GM19372 (cell line): ENCODE data around the gene DGCR6.
"Not testable (repeated sequence)": the region's sequence is repeated elsewhere in the genome, so short reads cannot be mapped to it uniquely, and the experiment has no call there.

ENCODE experiments used
- ATAC-seq: cut with Tn5 transposase; IDR thresholded peaks from one replicate; pipeline ENCODE4 v1.9.1; 2021; ENCODE audit warnings: mild to moderate bottlenecking, low read depth, moderate library complexity; ENCODE audit not compliant: unreplicated experiment

The DGCR6 gene

DNA sequence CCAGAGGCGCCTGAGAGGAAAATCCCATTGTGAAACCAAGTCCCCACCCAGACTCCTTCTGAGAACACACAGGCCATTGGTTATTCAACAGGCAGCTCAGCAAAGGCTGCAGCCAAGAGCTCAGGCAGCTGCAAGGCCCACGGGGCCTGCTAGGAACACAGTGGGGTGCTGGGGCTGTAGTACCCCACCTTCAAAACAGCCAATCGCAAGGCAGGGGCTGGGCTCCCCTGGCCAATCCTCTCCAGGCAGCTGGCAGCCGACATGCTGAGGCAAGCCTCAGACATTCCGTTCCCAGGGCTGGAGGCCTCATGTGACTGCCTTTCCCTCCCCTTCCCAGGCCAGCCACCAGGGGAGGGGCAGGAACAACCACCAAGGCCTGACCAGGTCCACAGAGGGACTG lies 23.3 kb downstream of the DGCR6 start:
- ATAC-seq, result no peak

DNA sequence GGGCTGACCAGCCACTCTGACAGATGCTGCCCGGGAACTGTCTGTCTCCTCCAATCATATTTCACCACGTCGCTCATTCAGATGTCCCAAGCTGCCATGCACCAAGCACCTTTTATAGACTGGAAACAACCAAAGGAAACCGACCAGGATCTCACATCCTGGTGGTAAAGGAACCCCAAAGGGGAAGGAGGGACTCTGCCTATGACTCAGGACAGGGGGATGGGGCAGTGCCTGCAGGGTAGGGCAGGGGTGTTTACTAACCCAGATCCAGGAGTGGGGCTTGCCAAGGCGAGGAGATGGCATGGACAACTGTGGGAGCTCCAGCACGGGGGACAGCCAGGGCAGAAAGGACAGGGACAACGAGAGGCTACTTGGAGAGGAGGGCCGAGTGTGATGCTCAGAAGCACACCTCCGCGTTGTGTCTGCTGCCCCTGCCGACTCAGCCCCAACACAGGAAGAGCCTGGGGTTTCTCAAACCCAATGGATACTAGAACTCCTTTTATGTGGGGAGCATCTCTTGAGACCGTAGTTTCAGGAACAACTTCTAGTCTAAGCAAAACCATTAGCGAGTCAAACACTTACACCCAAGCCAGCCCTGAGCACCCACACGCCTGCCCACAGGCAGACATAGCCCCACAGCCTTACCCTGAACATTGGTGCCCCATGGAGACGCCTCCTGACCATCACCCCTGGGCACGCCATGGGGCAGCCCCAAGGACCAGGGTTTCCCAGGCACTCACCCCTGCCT lies 26.0 kb downstream of the DGCR6 start:
- ATAC-seq, result no peak

DNA sequence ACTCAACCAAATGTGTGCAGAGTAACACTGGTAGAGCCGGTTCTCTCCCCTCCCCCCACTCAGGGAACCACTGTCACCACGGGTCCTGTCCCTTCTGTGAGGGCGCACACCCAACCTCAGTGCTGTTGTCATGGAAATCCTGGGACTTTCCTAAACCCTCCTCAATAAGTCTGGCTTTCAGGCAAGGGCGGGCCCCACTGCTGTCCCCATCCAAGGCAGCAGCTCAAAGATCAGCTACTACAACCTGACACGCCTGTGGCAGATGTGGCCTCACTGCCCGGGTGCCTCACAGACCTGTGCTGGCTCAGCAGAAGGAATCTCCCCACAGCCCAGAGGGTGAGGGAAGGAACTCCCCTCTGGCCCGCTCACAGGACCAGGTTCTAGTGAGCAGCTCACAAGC lies 27.8 kb downstream of the DGCR6 start:
- no peak for ATAC-seq

DNA sequence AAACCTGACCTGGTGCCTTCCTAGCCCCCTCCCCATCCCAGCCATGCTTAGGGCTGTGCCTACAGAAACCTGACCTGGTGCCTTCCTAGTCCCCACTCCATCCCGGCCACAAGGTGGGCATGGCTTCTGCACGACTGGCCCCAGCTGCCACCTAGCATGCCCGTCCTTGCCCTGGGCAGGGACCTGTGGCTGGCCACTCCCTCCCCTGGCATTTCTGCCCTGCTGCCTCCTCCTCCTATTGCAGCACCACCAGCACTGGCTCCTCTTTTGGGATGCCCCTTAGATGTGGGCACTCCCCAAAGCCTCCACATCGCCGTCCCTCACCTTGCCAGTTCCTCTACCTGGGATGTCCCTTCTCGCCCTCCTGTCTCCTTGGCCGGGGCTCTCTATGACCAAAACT lies 28.6 kb downstream of the DGCR6 start:
- ATAC-seq, result not testable (repeated sequence)

DNA sequence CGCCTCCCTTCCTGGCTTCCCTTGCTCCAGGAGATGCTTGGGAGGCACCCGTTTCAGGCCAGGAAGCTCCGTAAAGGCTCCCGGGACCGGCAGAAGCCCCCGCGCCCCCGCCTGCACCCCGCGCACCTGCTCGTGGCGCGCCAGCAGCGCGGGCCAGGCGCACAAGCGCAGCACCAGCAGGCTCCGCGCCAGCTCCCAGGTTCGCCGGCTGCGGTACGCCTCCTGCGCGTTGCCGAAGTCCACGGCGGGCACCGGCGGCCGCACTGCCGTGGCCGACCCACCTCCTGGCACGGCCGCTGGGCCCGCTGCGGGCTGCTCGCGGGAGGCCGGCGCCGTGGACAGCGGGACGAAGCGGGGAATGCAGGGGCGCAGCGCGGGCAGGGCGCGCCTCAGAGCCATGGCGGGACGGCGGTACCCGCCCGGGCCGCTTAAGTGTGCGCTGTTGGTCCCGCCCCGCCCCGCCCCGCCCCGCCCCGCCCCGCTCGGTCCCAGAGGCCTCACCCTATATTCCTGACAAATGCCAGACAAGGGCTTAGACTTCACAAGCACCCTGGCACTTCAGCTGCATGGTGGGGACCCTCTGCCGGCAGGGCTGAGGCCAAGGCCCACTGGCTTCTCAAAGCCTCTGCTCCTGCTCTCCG lies 29.9 kb downstream of the DGCR6 start, which contains the start of gene PRODH:
Gene PRODH, minus strand, starts transcription at position 405 of the 641 bp plus-strand sequence. Its CDS starts 6 bp downstream, at position 399.
- no peak for ATAC-seq

DNA sequence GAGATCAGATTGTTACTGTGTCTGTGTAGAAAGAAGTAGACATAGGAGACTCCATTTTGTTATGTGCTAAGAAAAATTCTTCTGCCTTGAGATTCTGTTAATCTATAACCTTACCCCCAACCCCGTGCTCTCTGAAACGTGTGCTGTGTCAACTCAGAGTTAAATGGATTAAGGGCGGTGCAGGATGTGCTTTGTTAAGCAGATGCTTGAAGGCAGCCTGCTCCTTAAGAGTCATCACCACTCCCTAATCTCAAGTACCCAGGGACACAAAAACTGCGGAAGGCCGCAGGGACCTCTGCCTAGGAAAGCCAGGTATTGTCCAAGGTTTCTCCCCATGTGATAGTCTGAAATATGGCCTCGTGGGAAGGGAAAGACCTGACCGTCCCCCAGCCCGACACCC lies 32.6 kb downstream of the DGCR6 start:
- ATAC-seq, result not testable (repeated sequence)

DNA sequence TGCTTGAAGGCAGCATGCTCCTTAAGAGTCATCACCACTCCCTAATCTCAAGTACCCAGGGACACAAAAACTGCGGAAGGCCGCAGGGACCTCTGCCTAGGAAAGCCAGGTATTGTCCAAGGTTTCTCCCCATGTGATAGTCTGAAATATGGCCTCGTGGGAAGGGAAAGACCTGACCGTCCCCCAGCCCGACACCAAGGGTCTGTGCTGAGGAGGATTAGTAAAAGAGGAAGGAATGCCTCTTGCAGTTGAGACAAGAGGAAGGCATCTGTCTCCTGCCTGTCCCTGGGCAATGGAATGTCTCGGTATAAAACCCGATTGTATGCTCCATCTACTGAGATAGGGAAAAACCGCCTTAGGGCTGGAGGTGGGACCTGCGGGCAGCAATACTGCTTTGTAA lies 41.0 kb downstream of the DGCR6 start:
- ATAC-seq, result not testable (repeated sequence)

DNA sequence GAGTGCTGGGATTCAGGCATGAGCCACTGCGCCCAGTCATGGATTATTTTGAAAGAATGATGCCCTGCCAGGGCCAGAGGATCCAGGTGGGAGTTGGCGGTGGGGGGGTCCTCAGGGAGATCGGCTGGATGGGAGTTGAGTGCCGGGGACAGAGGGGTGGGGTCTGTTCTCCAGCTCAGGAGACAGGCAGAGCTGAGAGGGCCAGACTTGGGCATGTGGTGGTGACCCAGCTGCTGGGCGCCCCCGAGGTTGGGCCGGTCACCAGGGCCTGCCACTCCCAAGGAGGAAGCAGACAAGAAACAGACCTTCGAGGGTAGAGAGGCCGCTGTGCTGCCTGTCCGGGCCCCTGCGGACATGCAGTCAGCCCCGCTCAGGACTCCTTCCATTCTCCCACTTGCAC lies 41.8 kb downstream of the DGCR6 start:
- ATAC-seq, result no peak

DNA sequence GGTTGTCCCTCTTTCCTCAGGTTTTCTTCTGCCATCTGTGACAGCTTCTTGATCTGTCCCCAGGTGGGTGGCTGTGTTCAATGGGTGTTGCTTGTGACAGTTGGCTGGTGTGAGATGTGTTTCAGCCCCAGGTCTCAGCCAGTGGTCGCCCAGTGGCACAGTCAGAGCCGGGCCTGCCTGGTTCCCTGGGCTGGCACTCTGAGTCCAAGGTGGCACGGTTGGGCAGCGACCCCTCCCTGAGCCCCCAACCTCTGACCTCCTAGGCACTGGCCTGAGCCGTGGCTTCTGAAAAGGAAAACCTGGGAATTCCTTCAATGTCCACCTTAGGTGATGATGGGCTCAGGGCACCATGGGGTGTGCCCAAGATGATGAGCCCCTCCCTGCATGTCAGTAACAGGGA lies 44.0 kb downstream of the DGCR6 start:
- ATAC-seq, result no peak

DNA sequence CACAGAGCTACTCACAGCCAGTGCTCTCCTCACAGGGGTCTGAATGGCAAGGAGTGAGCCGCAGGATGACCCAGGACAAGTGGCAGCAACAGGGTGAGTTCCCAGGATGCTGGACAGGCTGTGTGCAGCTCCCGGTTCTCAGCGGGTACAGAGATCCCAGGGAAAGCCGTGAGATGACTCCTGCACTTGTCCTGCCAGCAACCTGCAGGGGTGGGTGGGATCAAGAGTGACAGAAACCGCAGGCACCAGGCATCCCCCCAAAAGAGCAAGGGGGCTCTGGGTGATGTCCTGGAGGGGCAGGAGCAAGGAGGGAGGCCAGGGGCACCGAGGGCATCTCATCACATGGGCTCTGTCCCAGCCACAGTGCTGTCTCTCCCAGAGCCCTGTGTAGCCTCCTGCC lies 45.9 kb downstream of the DGCR6 start:
- no peak for ATAC-seq

DNA sequence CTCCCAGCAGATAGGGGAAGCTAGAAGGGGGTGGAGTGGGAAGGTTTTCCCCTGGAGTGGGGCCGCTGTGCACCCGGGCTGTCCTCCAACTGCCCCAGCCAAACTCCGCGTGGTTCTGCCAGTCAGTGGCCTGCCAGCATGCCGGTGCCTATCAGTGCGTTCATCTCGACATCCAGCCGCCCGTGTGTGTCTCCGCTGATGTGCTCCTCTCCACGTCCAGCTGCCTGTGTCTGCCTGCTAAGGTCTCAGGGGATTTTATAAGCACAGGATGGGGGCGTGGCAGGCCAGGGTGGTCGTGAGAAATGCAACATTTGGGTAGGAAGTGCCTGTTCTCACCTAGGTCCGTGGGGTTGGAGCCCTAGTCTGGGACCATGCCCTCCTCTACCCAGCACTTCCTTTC lies 47.0 kb downstream of the DGCR6 start:
- ATAC-seq, result not testable (repeated sequence)

DNA sequence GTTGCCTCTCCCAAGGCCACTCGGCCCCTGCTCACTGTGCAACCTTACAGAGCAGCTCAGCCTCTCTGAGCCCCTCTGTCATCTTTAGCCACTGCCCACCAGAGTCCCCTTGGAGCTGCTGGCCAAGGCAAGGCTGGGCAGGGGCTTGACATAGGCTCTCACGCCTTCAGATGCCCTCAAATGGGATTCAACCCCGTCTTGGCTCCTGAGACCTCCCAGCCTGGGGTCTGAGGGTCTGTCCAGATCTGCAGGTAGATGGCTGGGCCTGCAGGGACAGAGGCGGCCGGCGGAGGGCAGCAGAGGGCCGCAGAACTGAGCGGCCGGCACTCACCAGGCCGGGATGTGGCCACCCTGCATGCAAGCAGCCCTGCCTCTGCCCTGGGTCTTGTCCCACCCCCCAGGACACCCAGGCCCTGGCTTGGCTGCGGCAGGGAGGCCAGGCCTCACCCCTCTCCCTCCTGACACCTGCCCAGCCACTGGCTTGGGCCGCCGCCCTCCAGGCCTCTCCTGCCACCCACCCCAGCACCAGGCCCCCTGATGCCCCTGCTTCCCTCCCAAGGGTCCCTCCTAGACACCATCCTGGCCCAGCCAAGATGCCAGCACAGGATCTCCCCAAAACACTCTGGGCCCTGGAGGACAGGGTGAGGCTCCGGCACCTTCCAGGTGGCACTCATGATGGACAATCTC lies 48.3 kb downstream of the DGCR6 start:
- not testable (repeated sequence) for ATAC-seq

DNA sequence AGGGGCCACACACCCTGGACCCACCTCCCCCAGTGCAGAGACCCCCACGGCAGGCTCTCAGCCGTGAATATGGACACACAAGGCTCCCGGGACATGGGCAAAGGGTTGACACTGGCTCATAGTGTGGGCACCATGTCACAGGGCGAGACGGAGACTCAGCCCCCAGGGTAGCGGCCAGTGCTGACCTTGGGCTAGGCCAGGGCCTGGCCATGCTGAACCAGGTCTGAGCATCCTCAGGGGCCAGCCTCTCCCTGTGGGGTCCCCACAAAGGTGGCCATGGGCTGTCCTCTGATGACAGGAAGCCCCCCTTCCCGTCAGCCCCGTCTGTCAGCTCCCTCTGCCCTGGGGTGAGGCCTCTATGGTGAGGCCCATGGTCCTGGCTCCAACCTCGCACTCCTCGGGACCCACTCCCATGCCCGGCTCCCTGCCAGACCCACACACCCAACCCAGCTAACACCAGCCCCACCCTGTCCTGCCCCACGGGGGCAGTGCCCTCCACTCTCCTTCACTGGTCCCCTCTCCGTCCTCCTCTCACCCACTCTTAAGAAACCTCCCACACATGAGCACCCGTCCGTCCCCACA lies 49.0 kb downstream of the DGCR6 start:
- ATAC-seq, result no peak

DNA sequence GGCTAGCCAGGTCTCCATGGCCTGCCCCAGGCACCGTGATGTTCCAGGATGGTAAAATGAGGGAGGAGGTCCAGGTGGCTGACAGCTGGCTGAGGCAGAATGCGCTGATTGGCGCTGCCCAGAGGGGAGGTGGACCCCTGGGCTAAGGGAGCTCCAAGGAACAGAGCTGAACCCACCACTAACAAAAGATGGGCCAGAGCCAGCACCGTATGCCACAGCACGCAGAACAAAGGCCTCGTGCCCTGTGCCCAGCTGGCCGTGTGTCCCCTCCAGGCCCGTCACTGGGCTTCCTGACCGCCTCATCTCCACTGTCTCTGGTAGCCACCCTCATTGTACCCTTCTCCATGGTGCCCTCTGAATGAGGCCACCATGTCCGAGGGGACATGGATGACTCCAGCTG lies 49.6 kb downstream of the DGCR6 start:
- ATAC-seq, result no peak

DNA sequence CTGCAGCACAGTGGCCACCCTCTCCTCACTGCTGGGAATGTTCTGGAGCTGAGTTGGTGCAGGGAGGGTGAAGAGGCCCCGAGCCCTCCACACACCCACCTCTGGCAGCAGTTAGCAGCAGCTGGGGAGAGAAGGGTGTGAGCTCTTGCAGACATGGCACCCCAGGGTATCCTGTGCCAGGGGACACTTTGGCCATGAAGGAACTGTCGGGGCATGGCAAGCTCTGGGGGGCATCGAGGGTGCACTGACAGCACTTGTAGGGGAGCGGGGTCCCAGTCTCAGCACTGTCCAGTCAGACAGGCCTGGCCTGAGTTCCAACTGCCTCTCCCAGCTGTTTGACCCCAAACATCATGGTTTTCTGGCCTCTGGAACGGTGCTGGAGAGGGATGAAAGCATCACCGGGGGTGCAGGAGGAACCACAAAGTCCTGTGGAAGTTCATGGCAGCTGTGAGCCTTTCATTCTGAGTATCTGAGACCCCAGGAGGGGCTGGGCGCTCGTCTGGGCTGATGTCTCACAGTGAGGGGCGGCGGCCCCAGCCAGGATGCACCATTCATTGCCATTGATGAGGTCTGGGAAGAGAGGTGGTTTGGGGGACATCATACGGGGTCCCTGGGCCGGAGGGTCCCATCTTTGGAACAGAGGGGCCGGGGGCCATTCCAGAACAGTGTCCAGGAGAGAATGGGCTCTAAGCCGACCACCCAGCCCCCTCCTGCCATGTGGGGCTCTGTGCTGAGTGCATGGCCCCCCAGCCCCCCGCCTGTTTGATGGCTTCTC lies 50.2 kb downstream of the DGCR6 start:
- not testable (repeated sequence) for ATAC-seq

DNA sequence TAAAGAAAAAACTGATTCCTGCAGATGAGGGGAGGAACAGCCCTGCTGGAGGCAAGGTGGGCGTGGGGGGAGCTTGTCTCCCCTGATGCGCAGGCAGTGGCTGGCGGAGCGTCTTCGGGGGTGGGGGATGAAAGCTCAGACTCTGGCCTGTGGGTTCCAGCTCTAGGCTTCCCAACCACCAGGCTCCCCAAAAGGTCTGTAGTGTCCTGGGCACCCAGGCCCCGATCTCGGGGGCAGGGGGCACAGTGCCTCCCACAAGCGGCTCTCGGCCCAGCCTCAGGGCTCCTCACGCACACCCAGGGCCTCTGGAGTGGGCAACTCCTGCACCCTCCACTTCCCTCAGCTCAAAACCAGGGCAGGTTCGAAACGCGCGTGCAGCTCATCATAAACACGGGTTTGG lies 50.8 kb downstream of the DGCR6 start:
- not testable (repeated sequence) for ATAC-seq

DNA sequence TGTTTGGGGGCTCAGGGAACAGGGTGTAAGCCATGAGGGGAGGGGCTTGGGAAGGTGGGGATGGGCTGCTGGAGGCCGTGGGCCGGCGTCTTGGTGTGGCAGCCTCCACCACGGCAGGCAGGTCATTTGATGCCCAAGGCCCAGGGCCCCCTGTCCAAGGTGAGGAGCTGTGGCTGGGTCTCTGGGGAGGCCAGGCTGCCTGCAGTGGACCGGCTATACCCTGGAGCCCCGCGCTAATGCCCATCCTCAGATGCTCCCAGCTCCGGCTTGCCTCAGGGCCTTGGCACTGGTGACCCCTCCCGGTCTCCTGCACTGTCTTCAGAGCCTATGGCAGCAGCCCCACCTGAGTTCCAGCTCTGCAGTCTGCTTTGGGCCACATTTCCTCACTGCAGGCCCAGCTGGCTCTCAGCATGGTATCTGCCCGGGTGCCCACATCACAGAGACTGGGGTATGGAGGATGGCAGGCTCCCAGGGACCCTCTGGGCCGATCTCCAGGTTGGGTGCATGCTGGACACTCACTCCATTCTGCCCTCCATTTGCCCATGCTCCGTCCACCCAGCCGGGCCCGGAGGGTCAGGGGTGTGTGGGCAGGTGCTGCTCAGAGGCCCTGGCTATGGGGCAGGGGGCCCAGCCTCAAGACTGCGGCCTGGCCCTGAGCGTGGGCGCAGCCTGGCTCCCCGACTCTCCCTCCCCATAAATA lies 51.7 kb downstream of the DGCR6 start:
- ATAC-seq, result not testable (repeated sequence)

DNA sequence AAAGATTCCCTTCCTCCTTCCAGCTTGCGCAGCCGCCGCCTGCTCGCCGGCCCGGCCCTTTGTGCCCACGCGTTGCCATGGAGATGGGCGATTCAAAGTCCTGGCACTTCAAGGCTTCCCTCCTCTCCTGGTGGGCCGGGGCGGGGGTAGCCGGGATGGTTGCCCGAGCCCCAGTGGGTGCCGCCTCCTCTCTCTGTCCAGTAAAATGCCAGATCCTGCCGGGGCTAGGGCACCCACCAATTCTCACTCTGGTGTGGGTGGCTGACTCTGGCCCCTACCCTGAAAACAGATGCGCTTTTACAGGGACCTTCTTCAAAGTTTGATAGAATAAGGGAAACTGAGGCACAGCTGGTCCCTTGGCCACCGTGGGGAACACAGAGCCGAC lies 52.2 kb downstream of the DGCR6 start:
- ATAC-seq, result not testable (repeated sequence)

DNA sequence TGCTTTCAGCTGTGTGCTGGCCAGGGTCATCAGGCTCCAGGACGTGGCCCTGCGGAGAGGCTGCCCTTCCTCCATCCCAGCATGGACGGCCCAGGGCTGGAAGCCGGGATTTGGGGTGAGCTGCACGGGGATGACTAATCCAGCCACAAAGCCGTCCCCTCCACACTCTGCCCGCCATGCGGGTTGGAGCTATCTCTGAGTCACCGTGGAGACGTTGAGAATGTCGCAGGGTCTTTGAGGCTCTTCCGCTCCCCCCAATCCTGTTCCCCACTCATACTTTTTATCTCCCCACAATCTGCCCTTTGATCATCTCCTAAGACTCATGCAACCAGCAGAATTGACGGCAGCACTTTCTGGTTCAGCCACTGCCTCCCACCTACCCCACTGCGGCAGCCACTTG lies 52.6 kb downstream of the DGCR6 start:
- ATAC-seq, result not testable (repeated sequence)

DNA sequence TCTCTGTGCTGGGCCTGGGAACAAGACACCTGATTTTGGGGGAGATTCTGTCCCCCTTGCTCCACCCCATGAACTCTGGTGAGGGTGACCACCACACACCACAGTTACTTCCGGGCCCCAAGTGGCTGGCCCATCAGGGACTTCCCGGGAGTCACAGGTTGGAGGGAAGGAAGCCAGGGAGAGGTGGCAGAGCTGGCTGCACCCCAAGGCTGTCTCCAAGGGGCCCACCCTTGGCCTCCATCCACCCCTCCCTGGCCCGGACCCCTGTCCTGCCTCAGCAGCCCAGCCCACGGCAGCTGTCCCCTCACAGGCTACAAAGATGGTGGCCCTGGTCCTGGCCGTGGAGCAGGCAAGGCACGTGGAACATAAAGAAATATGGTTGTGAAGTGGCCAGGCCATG lies 53.1 kb downstream of the DGCR6 start:
- not testable (repeated sequence) for ATAC-seq
